IPS DF 19.7 (cell line): ENCODE data around the gene LRP10.
"Not testable (repeated sequence)": the region's sequence is repeated elsewhere in the genome, so short reads cannot be mapped to it uniquely, and the experiment has no call there.

Source experiments
- DNase-seq: peaks from one replicate; pipeline ENCODE4 v3.0.0-alpha.2; 2013; ENCODE audit warnings: low read depth, low spot score

The LRP10 gene

DNA sequence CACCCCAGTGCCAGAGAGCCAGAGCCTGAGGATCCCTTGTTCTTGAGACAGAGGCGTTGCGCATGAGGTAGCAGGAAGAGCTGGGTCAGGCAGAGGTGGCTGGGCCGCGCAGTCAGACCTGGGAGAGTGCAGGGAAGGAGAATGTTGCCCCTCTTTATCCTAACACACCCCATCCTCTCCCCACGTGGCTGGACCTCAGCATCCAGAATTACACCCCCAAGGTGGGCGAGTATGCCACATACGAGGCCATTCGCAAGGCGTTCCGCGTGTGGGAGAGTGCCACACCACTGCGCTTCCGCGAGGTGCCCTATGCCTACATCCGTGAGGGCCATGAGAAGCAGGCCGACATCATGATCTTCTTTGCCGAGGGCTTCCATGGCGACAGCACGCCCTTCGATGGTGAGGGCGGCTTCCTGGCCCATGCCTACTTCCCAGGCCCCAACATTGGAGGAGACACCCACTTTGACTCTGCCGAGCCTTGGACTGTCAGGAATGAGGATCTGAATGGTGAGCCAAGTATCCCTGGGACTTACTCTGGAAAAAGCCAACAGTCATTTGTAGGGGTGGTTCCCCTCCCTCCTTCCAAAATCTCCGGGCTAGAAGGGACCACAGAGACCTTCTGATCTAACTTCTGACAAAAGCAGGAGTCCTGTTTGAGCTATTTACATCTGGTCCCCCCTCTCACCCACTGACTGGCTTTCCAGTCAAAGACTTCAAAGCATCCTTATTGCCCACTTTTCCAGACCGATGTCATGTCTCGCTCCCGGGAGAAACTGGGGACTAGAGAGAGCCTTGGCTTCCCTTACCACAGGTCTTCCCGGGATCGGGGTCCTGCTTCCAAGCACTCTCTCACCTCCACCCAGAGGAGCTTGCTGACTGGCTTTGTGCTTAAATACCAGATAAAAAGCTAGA is 29.1 kb upstream of the LRP10 start:
- no peak for DNase-seq

DNA sequence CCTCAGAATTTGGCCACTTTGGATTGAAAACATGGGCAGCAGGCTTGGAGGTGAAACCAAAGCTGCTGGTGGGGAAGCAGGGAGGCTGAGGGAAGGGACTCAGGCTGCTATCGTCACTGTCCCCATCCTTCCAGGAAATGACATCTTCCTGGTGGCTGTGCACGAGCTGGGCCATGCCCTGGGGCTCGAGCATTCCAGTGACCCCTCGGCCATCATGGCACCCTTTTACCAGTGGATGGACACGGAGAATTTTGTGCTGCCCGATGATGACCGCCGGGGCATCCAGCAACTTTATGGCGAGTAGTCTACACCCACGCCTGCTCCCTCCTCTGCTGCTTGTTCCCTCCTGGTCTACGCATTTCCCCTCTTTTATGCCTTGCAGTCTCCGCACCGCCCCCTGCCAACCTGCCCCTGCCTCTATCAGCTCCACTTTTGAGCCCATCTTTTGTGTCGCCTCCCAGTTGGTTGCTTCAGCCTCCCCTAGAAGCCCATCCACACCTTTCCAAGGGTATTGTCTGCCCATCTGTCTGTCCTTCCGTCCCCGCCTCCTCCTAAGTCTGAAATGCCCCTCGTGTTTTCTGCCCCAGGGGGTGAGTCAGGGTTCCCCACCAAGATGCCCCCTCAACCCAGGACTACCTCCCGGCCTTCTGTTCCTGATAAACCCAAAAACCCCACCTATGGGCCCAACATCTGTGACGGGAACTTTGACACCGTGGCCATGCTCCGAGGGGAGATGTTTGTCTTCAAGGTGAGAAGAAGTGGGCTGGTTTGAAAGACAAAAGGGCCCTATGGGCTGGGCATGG is 28.2 kb upstream of the LRP10 start:
- no peak for DNase-seq

DNA sequence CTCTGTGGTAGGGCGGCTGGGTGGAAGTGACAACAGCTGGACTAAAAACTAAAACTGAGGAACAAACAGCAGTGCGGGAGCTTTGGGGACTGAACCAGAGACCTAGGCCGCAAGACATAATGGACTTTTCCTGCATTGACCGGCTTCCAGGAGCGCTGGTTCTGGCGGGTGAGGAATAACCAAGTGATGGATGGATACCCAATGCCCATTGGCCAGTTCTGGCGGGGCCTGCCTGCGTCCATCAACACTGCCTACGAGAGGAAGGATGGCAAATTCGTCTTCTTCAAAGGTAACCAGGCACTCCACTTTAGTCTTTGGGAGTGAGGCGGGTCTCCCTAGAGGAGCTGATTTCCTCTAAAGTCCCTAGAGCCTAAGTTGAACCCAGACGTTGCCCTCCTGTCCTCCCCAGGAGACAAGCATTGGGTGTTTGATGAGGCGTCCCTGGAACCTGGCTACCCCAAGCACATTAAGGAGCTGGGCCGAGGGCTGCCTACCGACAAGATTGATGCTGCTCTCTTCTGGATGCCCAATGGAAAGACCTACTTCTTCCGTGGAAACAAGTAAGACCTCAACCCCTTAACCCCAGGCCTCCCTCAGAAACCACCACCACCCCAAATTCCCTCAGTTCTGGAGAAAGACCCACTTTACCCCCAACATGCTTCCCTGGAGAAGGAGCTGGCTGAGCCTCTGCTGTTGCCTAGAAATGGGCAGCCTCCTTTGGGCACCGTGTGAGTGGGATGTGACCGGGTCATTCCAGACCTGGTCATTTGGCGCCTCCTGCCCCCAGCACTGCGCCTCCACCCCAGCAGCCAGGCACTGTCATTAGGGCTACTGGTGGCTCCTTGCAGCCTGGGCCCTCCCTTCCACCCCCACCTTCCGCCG is 27.1 kb upstream of the LRP10 start:
- DNase-seq = no peak

DNA sequence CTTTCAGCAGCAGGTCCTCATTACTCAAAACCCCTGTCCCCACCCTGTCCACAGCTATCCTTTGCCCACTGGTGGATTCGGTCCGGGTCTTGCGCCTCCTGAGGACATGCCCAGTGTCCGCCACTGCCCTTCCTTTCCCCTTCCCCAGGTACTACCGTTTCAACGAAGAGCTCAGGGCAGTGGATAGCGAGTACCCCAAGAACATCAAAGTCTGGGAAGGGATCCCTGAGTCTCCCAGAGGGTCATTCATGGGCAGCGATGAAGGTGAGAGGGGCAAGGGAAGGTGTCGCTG is 26.5 kb upstream of the LRP10 start:
- DNase-seq = no peak

DNA sequence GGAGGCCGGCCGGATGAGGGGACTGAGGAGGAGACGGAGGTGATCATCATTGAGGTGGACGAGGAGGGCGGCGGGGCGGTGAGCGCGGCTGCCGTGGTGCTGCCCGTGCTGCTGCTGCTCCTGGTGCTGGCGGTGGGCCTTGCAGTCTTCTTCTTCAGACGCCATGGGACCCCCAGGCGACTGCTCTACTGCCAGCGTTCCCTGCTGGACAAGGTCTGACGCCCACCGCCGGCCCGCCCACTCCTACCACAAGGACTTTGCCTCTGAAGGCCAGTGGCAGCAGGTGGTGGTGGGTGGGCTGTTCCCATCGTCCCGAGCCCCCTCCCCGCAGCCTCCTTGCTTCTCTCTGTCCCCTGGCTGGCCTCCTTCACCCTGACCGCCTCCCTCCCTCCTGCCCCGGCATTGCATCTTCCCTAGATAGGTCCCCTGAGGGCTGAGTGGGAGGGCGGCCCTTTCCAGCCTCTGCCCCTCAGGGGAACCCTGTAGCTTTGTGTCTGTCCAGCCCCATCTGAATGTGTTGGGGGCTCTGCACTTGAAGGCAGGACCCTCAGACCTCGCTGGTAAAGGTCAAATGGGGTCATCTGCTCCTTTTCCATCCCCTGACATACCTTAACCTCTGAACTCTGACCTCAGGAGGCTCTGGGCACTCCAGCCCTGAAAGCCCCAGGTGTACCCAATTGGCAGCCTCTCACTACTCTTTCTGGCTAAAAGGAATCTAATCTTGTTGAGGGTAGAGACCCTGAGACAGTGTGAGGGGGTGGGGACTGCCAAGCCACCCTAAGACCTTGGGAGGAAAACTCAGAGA is 25.5 kb upstream of the LRP10 start:
- DNase-seq = no peak

DNA sequence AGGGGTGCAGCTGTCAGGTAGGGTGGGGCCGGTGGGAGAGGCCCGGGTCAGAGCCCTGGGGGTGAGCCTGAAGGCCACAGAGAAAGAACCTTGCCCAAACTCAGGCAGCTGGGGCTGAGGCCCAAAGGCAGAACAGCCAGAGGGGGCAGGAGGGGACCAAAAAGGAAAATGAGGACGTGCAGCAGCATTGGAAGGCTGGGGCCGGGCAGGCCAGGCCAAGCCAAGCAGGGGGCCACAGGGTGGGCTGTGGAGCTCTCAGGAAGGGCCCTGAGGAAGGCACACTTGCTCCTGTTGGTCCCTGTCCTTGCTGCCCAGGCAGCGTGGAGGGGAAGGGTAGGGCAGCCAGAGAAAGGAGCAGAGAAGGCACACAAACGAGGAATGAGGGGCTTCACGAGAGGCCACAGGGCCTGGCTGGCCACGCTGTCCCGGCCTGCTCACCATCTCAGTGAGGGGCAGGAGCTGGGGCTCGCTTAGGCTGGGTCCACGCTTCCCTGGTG is 24.7 kb upstream of the LRP10 start:
- DNase-seq = no peak

DNA sequence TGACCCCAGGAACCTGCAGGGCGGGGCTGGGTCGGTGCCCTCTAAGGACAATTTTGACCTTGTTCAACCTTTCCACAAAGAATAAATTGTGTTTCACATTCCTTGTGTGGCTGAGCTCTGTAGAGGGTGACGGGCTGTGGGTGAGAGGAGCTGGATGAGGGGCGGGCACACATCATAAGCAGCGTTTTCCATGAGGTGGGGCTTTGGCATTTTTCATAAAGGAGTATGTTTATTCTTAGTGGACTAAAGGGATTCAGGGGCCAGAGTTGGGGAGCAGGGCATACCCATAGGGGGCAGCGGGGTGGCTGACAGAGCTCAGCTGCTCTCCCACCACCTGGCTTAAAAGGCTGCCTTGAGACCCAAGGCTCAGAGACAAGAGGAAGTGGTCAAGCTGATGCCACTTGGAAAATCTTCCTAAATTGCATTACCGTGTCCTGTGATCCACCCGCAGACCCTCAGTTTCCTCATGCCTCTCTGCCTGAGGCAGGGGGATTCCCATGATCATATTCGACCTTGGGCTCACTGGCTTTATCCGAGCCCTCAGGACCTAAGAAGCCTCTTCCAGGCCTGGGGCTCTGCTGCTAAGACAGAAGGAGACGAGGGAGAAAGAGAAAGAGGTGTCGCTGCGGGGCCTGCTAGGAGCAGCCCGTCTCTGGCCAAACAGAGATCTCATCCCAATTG is 23.7 kb upstream of the LRP10 start:
- no peak for DNase-seq

DNA sequence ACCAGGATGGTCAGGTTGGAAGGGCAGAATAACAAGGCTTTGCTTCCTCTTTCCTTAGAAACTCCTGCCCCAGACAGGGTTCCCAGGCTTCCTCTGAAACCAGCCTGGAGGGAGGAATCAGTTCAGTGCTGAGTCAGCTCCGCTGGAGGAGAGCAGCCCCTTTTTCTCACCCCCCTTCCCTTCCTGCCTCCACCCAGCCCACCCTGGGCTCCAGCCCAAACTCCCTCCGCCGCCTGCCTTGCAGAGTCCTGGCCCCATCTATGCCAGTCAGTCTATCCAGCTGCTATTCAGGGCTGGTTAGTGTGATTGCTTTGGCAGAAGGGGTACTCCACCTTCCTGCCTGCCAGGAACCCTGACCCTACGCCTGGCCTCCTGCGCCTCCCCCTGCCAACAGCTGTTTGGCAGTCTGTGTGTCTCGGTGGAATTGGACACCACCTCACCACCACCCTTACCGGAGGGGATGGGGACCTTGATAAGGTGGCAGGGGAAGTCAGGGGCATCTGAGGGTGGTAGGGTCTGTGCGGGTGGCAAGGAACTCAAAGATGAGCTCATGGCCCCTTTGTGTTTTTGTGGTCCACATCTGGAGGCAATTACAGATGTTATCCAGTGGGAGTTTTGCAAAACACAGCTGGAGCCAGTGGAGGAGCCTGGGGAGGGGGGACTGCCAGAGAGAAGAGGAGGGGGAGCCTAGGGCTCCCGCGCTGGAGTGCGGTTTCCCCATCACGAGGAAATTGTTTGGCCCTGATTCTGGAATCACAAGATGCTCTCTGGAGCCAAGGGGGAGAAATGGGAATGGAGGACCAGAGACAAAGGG is 23.0 kb upstream of the LRP10 start:
- DNase-seq = no peak

DNA sequence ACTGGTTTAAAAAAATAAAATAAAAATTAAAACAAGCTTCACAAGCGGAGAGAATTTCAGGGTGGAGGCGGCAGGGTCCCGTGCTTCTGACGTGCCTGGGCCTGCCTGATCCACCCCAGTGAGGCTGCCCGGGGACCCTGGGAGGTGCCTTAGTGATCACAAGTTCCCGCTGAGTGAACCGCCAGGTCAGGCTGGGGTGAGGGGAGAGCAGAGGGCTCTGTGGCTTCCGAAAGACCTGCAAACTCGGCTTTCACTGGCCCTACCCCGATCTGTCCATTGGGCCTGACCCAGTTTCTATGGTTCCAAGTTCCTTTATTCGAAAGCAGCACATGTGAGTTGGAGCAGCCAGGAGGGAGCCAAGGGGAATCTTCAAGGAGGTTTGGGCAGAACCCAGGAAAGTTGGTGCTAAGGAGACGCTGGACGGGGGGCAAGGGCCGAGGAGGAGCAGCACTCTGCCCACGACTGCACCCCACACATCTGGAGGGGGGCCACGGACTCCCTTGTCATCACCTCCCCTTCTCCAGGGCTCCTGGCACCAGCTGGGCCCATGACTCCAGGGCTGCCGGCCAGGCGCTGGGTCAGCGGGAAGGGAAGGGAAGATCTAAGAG is 22.2 kb upstream of the LRP10 start:
- DNase-seq = no peak

DNA sequence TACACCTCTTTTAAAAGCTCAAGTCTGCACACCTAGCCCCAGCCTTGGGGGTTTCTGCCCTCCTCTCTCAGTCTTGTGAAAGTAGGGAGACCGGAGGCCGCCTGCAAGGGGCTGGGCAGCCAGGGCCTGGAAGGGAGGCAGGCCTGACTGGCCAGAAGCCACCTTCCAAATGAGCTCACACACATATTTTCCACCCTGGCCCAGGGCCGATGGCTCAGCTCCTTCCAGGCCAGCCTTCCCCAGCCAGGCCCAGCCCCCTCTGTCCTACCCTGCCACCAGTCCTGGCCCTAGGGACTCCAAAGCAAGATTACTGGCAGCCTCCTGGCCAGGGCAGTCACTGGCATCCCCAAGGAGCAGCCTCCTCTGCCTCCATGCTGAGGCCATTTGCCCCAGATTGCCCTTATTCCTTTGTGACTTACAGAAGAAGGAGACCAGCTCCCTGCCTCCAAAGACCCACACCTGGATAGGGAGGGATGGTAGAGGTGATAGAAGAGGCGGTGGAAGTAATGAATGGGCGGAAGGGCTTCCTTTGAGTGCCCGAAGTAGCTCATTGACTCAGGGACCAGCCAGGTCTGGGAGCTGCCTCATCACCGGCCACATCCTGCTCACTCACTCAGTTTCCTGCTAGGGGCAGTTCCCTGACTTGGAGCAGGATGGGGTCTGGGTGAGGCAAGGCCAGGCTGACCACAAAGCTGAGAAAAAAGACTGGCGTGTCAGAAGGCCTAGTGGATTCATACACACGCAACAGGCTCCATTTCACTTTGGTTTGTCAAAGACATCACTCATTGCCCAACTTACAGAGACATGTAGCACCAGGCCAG is 20.4 kb upstream of the LRP10 start:
- DNase-seq = no peak

DNA sequence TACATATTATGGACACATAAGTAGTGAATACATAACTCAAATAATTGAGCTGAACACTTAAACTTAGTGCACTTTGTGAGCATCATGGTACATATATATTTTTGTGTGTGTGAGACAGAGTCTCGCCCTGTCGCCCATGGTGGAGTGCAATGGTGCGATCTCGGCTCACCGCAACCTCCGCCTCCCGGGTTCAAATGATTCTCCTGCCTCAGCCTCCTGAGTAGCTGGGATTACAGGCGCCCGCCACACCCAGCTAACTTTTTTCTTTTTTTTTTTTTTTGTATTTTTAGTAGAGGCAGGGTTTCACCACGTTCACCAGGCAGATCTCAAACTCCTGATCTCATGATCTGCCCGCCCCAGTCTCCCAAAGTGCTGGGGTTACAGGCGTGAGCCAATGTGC is 19.4 kb upstream of the LRP10 start:
- DNase-seq = not testable (repeated sequence)

DNA sequence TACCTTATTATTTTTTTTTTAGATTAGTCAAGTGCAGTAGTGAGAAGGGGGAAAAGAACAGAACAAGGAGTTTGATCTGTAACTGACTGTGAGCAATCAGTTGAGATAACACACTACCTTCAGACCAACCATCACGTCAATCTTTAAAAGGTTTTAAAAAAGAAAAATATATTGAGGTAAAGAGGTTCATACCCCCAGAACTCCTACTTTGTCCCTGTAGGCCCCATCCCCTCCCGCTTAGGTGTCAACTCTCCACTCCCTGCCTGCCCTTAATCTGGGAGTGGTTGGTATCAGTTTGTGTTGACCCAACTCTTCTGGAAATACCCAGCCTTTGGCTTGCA is 19.0 kb upstream of the LRP10 start:
- no peak for DNase-seq

DNA sequence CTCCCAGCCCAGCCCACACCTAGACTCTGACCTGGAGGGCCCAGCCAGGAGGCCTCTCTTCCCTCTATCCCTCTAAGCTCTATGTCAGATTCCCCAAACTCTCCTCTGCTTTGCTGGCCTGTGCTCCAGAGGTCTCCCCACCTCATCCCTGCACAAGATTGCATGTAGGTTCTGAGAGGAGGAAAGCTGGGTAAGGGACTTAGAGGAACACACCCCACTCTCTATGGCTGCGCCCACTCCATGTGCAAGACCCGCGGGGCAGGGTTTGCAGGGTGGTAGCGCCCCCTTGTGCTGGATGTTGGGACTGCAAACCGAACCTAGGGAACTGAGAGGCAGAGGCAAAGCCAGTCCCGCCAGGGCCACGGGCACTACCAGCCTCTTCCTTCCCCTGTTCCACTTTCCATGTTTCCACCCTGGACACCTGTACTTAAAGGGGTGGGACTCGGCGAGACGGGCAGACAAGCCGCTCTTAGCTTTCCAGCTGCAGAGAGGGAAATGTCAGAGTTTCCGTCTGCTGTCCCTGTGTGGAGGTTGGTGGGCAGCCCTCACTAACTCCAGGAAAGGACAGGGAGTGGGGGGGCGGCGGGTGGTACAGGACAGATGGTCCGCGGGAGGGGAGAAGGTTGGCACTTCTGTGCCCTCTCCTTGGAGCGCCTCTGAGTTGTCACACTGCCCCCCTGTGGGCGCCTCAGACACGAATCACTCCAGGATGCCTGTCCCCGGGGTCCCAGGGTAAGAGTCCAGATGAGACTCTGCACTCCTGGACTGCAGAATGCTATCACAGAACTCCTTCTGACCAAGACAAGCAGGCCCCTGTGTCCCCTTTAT is 18.4 kb upstream of the LRP10 start:
- DNase-seq = no peak

DNA sequence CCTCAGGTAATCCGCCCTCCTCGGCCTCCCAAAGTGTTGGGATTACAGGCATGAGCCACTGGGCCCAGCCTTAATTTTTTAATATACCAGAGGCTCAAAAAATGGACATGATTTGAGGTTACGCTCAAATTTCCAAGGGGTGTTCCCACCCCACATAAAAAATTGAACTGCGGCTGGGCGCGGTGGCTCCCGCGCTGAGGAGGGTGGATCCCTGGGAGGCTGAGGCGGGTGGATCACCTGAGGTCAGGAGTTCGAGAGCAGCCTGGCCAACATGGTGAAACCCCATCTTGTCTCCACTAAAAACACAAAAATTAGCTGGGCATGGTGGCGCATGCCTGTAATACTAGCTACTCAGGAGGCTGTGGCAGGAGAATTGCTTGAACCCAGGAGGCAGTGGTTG is 17.2 kb upstream of the LRP10 start:
- not testable (repeated sequence) for DNase-seq

DNA sequence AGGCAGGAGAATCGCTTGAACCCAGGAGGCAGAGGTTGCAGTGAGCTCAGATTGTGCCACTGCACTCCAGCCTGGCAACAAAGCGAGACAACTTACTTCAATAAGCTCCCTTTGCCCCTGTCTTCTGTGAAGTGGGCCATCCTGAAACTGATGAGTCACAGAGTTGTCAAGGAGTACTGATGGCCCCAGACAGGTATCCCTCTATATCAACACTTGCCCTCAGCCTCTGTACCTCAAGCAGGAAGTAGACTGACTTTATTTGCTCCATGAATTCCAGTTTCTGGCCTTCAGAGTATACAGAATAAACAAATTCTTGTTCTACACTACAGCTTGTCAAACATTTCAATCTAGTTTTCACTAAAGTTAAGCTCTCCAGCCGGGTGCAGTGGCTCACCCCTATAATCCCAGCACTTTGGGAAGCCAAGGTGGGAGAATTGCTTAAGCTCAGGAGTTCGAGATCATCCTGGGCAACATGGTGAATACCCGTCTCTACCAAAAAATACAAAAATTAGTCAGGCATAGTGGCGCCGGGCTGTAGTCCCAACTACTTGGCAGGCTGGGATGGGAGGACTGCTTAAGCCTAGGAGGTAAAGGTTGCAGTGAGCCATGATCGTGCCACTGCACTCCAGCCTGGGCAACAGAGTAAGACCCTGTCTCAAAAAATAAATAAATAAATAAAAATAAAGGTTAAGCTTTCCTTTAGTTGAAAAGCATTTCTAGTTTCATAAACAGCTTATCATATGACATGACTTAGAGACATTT is 16.4 kb upstream of the LRP10 start:
- no peak for DNase-seq

DNA sequence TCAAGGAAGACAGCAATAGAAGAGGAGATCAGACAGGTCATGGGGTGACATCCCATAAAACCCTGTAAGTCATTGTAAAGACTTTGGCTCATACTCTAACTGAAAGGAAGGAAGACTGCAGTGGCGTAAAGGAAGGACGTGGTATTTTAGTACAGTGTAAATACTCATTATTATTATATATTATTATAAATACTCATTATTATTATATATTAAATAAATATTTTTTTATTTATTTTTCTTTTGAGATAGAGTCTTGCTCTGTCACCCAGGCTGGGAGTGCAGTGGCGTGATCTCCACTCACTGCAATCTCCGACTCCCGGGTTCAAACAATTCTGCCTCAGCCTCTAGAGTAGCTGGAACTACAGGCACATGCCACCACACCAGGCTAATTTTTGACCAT is 15.1 kb upstream of the LRP10 start:
- DNase-seq = no peak

DNA sequence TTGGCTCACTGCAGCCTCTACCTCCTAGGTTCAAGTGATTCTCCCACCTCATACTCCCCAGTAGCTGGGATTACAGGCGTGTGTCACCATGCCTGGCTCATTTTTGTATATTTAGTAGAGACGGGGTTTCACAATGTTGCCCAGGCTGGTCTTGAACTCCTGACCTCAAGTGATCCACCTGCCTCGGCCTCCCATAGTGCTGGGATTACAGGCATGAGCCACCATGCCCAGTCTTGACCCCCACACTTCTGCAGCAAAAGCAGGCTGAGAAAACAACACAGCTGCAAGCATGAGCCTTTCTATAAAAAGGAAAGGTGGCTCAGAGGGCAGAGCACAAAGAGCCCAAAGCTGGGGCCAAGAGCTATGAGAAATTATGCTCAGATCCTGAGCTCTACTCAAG is 11.2 kb upstream of the LRP10 start:
- DNase-seq = not testable (repeated sequence)
